CD14-positive monocyte (primary cell): ENCODE results near the gene ARHGAP20. TPM values are rescaled to one million over a fixed set of nuclear protein-coding genes. Genes with fewer than 3 reads are reported as not detected.

Experiments used
- DNase-seq, 3 donors: peaks; one replicate each; pipeline ENCODE4 v3.0.0-alpha.2; 2011 to 2022
- H2AFZ ChIP-seq: 2 replicates; pipeline ENCODE4 v1.6.0; 2012; ENCODE audit warnings: mild to moderate bottlenecking, low read depth, low read length, inconsistent platforms; ENCODE audit not compliant: insufficient read depth, poor library complexity, severe bottlenecking
- H3K27ac ChIP-seq, 2 donors: 1 replicate in 1 of 2; 2 replicates in 1 of 2; pipeline ENCODE4 v1.5.1; 2012 to 2013; ENCODE audit warnings: low read length in 2 of 2, control low read depth in 1 of 2, inconsistent platforms in 1 of 2, low read depth in 1 of 2, mild to moderate bottlenecking in 1 of 2
- H3K27me3 ChIP-seq, 2 donors: one replicate each; pipeline versions ENCODE4 v1.6.0 to v1.6.1; 2011 to 2013; ENCODE audit warnings: low read length in 2 of 2; ENCODE audit not compliant: control insufficient read depth in 2 of 2, insufficient read depth in 2 of 2
- H3K36me3 ChIP-seq, 2 donors: replicated peaks in 1 of 2; 1 replicate in 1 of 2; 2 replicates in 1 of 2; pipeline versions ENCODE4 v1.5.1 to v1.6.1; 2012 to 2013; ENCODE audit warnings: low read length in 2 of 2, control low read depth in 1 of 2, inconsistent platforms in 1 of 2, mild to moderate bottlenecking in 1 of 2; ENCODE audit not compliant: insufficient read depth in 2 of 2, control insufficient read depth in 1 of 2
- H3K4me1 ChIP-seq, 2 donors: 1 replicate in 1 of 2; 2 replicates in 1 of 2; pipeline versions ENCODE4 v1.5.1 to v1.6.1; 2012 to 2013; ENCODE audit warnings: low read length in 2 of 2, control low read depth in 1 of 2, inconsistent platforms in 1 of 2, mild to moderate bottlenecking in 1 of 2, moderate library complexity in 1 of 2; ENCODE audit not compliant: insufficient read depth in 2 of 2, control insufficient read depth in 1 of 2
- H3K4me2 ChIP-seq: replicated peaks from 2 replicates; pipeline ENCODE3; 2012; ENCODE audit warnings: low read length, moderate library complexity, mild to moderate bottlenecking; ENCODE audit not compliant: poor library complexity, severe bottlenecking; ENCODE audit errors: extremely low read depth
- H3K4me3 ChIP-seq, 3 experiments: fragments of 200-600 bp in 1 of 3; sonication (generic) in 1 of 3; replicated peaks in 1 of 3; 1 replicate in 2 of 3; 2 replicates in 1 of 3; pipeline ENCODE4 v1.5.1; 2011 to 2013; ENCODE audit warnings: low read length in 3 of 3, mild to moderate bottlenecking in 3 of 3, control low read depth in 2 of 3, low read depth in 2 of 3, inconsistent platforms in 1 of 3, moderate library complexity in 1 of 3
- H3K79me2 ChIP-seq: 2 replicates; pipeline ENCODE4 v1.6.0; 2012; ENCODE audit warnings: mild to moderate bottlenecking, control low read depth, inconsistent platforms, low read length, moderate library complexity; ENCODE audit not compliant: insufficient read depth
- H3K9ac ChIP-seq: 2 replicates; pipeline ENCODE4 v1.6.0; 2017; ENCODE audit warnings: low read length, mild to moderate bottlenecking; ENCODE audit not compliant: insufficient read depth, poor library complexity, severe bottlenecking
- H3K9me3 ChIP-seq, 2 donors: replicated peaks in 1 of 2; 1 replicate in 1 of 2; 2 replicates in 1 of 2; pipeline versions ENCODE4 v1.5.1 to v1.6.1; 2012 to 2013; ENCODE audit warnings: low read length in 2 of 2, control low read depth in 1 of 2; ENCODE audit not compliant: control insufficient read depth in 1 of 2, insufficient read depth in 1 of 2
- H4K20me1 ChIP-seq: 2 replicates; pipeline ENCODE4 v1.6.0; 2012; ENCODE audit warnings: mild to moderate bottlenecking, low read length, control low read depth, moderate library complexity; ENCODE audit not compliant: insufficient read depth
- H3K27ac Mint-ChIP-seq, 7 donors: one replicate each; pipeline ENCODE4 v1.8.0; 2020; ENCODE audit warnings: mild to moderate bottlenecking in 7 of 7, mixed read lengths in 7 of 7, moderate library complexity in 6 of 7, inconsistent platforms in 2 of 7
- H3K27me3 Mint-ChIP-seq, 3 donors: one replicate each; pipeline ENCODE4 v1.8.0; 2021 to 2022; ENCODE audit warnings: low read depth in 3 of 3, mild to moderate bottlenecking in 3 of 3, mixed read lengths in 3 of 3, moderate library complexity in 3 of 3, inconsistent platforms in 1 of 3
- H3K36me3 Mint-ChIP-seq, 2 donors: one replicate each; pipeline ENCODE4 v1.8.0; 2020; ENCODE audit warnings: mixed read lengths in 2 of 2, inconsistent platforms in 1 of 2, mild to moderate bottlenecking in 1 of 2
- H3K4me1 Mint-ChIP-seq: one replicate; pipeline ENCODE4 v1.8.0; 2020; ENCODE audit warnings: mild to moderate bottlenecking, mixed read lengths
- H3K4me3 Mint-ChIP-seq, 2 donors: one replicate each; pipeline ENCODE4 v1.8.0; 2020; ENCODE audit warnings: mild to moderate bottlenecking in 2 of 2, mixed read lengths in 2 of 2, moderate library complexity in 1 of 2
- H3K9me3 Mint-ChIP-seq, 7 donors: one replicate each; pipeline ENCODE4 v1.8.0; 2020 to 2022; ENCODE audit warnings: mixed read lengths in 7 of 7, mild to moderate bottlenecking in 6 of 7, moderate library complexity in 6 of 7, inconsistent platforms in 2 of 7
- CTCF ChIP-seq: fragments of 200-600 bp; IDR thresholded peaks from one replicate; pipeline ENCODE4 v1.8.0; 2022; ENCODE audit warnings: antibody characterized with exemption, mild to moderate bottlenecking
- WGBS: methylation state at CpG from one replicate; pipeline ENCODE4 v1.1.5; 2013; ENCODE audit warnings: missing lambda C conversion rate; ENCODE audit not compliant: insufficient coverage; 5-methylcytosine and 5-hydroxymethylcytosine counted together
- intact Hi-C, 2 donors: fragments of 100-400 bp; cut with micrococcal nuclease; formaldehyde crosslinking; loops; one replicate each; pipeline versions ENCODE4 v1.15.0 to v1.15.1; 2023
- polyA plus RNA-seq, 3 donors: library from polyadenylated mRNA; depleted of rRNA in 1 of 3; unstranded in 2 of 3; stranded (reverse) in 1 of 3; fragments of 300-500 nt in 2 of 3; fragments of >200 nt in 1 of 3; fragmentation: Illumina TruSeq in 2 of 3; gene quantifications; 1 replicate in 2 of 3; 2 replicates in 1 of 3; pipeline ENCODE4 v1.2.3, GENCODE V29; 2012 to 2021

Gene ARHGAP20
- polyA plus RNA-seq, 3 donors, result 0.04 TPM; not detected in 2

GRCh38 chr11:110645253-110645652, 67.0 kb downstream of the ARHGAP20 start:
- Mint-ChIP-seq H3K27me3 (no peaks in the 10 kb centered on the region), H3K36me3 (no peaks in the 10 kb centered on the region), H3K27ac (no peak overlapping the region), H3K4me1 (no peaks in the 10 kb centered on the region), H3K4me3 (no peak overlapping the region), H3K9me3 (peaks cover 0 to 8% (median 2%) of the 10 kb centered on the region in 7 donors)
- no peak overlapping the region for H3K4me3 ChIP-seq
- WGBS, result 100% methylated on average over 1 of the region's 2 CpGs
- H3K79me2 ChIP-seq, result no peaks in the 10 kb centered on the region
- no peak overlapping the region for H3K9ac ChIP-seq
- no peaks in the 10 kb centered on the region for H3K9me3 ChIP-seq
- H3K36me3 ChIP-seq, result no peaks in the 10 kb centered on the region
- no peak for DNase-seq
- no peaks in the 10 kb centered on the region for H3K4me1 ChIP-seq
- no peaks in the 10 kb centered on the region for H3K27me3 ChIP-seq
- no peak overlapping the region for H3K4me2 ChIP-seq
- H4K20me1 ChIP-seq, result no peaks in the 10 kb centered on the region
- no peak for TF ChIP-seq CTCF
- intact Hi-C loops, result no loop called here
- H2AFZ ChIP-seq, result no peak overlapping the region
- H3K27ac ChIP-seq, result no peak overlapping the region

GRCh38 chr11:110634370-110634769, 77.9 kb downstream of the ARHGAP20 start:
- no peaks in the 10 kb centered on the region for H3K36me3 Mint-ChIP-seq
- H3K4me1 Mint-ChIP-seq, result no peaks in the 10 kb centered on the region
- H3K9ac ChIP-seq, result no peak overlapping the region

More at GRCh38 chr11:110634370-110634769, 77.9 kb downstream of the ARHGAP20 start:
- no peak overlapping the region for H3K4me3 ChIP-seq
- H3K4me2 ChIP-seq, result no peak overlapping the region
- H3K27me3 ChIP-seq, result no peaks in the 10 kb centered on the region
- no peak for DNase-seq
- TF ChIP-seq CTCF, result no peak
- Mint-ChIP-seq H3K4me3 (no peak overlapping the region), H3K9me3 (peaks cover 0 to 6% (median 2%) of the 10 kb centered on the region in 7 donors), H3K27ac (no peak overlapping the region), H3K27me3 (peaks cover 0 to 3% (median 1%) of the 10 kb centered on the region in 3 donors)
- no peaks in the 10 kb centered on the region for H3K79me2 ChIP-seq
- H3K4me1 ChIP-seq, result no peaks in the 10 kb centered on the region
- H3K9me3 ChIP-seq, result no peaks in the 10 kb centered on the region
- no peaks in the 10 kb centered on the region for H4K20me1 ChIP-seq
- H2AFZ ChIP-seq, result no peak overlapping the region
- no peaks in the 10 kb centered on the region for H3K36me3 ChIP-seq
- intact Hi-C loops, result no loop called here
- H3K27ac ChIP-seq, result no peak overlapping the region
